Peyer's patch (tissue), 4 donors: ENCODE measurements around the gene OR4E1. TPM values are rescaled to one million over a fixed set of nuclear protein-coding genes. Genes with fewer than 3 reads are reported as not detected.

Experiments
- DNase-seq, 3 donors: peaks; one replicate each; pipeline ENCODE4 v3.0.0-alpha.2; 2017 to 2019
- H3K27ac ChIP-seq, 4 donors: fragments of 200-600 bp; sonication (generic); one replicate each; pipeline ENCODE4 v1.5.1; 2016 to 2019
- H3K27me3 ChIP-seq, 2 donors: fragments of 200-600 bp; sonication (generic); one replicate each; pipeline ENCODE4 v1.5.1; 2019
- H3K36me3 ChIP-seq, 3 donors: fragments of 200-600 bp; sonication (generic); one replicate each; pipeline ENCODE4 v1.5.1; 2016 to 2019
- H3K4me1 ChIP-seq, 4 donors: fragments of 200-600 bp; sonication (generic); one replicate each; pipeline ENCODE4 v1.5.1; 2016 to 2019
- H3K4me3 ChIP-seq, 4 donors: fragments of 200-600 bp; sonication (generic); 1 replicate in 3 of 4; 2 replicates in 1 of 4; pipeline ENCODE4 v1.5.1; 2016 to 2019; ENCODE audit warnings: mild to moderate bottlenecking in 1 of 4
- H3K9me3 ChIP-seq, 4 donors: fragments of 200-600 bp; sonication (generic); one replicate each; pipeline ENCODE4 v1.5.1; 2016 to 2019; ENCODE audit warnings: mild to moderate bottlenecking in 1 of 4
- CTCF ChIP-seq, 6 experiments: fragments of 450-650 bp in 4 of 6; fragments of 200-600 bp in 2 of 6; sonication (generic) in 1 of 6; IDR thresholded peaks; one replicate each; pipeline ENCODE4 v1.5.1; 2017 to 2019; ENCODE audit warnings: antibody characterized with exemption in 6 of 6, mild to moderate bottlenecking in 3 of 6, moderate library complexity in 1 of 6
- POLR2A ChIP-seq, 2 donors: fragments of 450-650 bp; IDR thresholded peaks; one replicate each; pipeline ENCODE4 v1.5.1; 2017; ENCODE audit warnings: antibody characterized with exemption in 2 of 2, mild to moderate bottlenecking in 2 of 2, moderate library complexity in 2 of 2
- total RNA-seq, 4 donors: library from RNA; depleted of rRNA; stranded (reverse); fragments of >200 nt; gene quantifications; one replicate each; pipeline ENCODE4 v1.1.0, GENCODE V29; 2016

Gene OR4E1
- total RNA-seq, 4 donors from 2014 or later: not detected

- Histone ChIP-seq H3K4me3 (no peak overlapping the region), H3K27ac (no peak overlapping the region), H3K27me3 (no peaks in the 10 kb centered on the region), H3K36me3 (no peaks in the 10 kb centered on the region), H3K9me3 (no peaks in the 10 kb centered on the region), H3K4me1 (no peaks in the 10 kb centered on the region)
- DNase-seq: no peak
- TF ChIP-seq POLR2A (IDR thresholded peaks at IDR 0.05) (no peak), CTCF (IDR thresholded peaks at IDR 0.05) (no peak)
Observed at GRCh38 chr14:21694425-21694824, 20.8 kb upstream of the OR4E1 start.

- TF ChIP-seq POLR2A (IDR thresholded peaks at IDR 0.05) (no peak), CTCF (IDR thresholded peaks at IDR 0.05) (no peak)
Observed at GRCh38 chr14:21686468-21686867, 12.8 kb upstream of the OR4E1 start.

GRCh38 chr14:21680072-21680471, 6.5 kb upstream of the OR4E1 start:
- Histone ChIP-seq H3K9me3 (peaks cover 0 to 4% (median 1%) of the 10 kb centered on the region in 4 donors), H3K27me3 (no peaks in the 10 kb centered on the region), H3K4me1 (no peaks in the 10 kb centered on the region), H3K27ac (no peak overlapping the region), H3K36me3 (no peaks in the 10 kb centered on the region), H3K4me3 (no peak overlapping the region)
- DNase-seq: no peak
- TF ChIP-seq POLR2A (IDR thresholded peaks at IDR 0.05) (no peak), CTCF (IDR thresholded peaks at IDR 0.05) (no peak)

More at GRCh38 chr14:21686468-21686867, 12.8 kb upstream of the OR4E1 start:
- no peak for DNase-seq
- H3K4me1 ChIP-seq: no peaks in the 10 kb centered on the region
- H3K9me3 ChIP-seq: no peaks in the 10 kb centered on the region
- H3K4me3 ChIP-seq: no peak overlapping the region
- H3K36me3 ChIP-seq: no peaks in the 10 kb centered on the region
- H3K27me3 ChIP-seq: no peaks in the 10 kb centered on the region
- H3K27ac ChIP-seq: no peak overlapping the region

- no peak for DNase-seq
- H3K36me3 ChIP-seq: no peaks in the 10 kb centered on the region
- TF ChIP-seq CTCF (IDR thresholded peaks at IDR 0.05): no peak
- TF ChIP-seq POLR2A (IDR thresholded peaks at IDR 0.05): no peak
- peaks cover 0 to 4% (median 1%) of the 10 kb centered on the region in 4 donors for H3K9me3 ChIP-seq
- no peaks in the 10 kb centered on the region for H3K4me1 ChIP-seq
- no peaks in the 10 kb centered on the region for H3K27me3 ChIP-seq
- H3K4me3 ChIP-seq: no peak overlapping the region
- no peak overlapping the region for H3K27ac ChIP-seq
Observed at GRCh38 chr14:21675566-21675965, 1.9 kb upstream of the OR4E1 start.

- TF ChIP-seq CTCF (IDR thresholded peaks at IDR 0.05) (no peak), POLR2A (IDR thresholded peaks at IDR 0.05) (no peak)
- Histone ChIP-seq H3K36me3 (no peaks in the 10 kb centered on the region), H3K4me1 (no peaks in the 10 kb centered on the region), H3K9me3 (peaks cover 0 to 4% (median 1%) of the 10 kb centered on the region in 4 donors), H3K27me3 (no peaks in the 10 kb centered on the region), H3K27ac (no peak overlapping the region), H3K4me3 (no peak overlapping the region)
- no peak for DNase-seq
Observed at GRCh38 chr14:21672116-21672515, 1.5 kb downstream of the OR4E1 start.

GRCh38 chr14:21671371-21671770, 2.2 kb downstream of the OR4E1 start:
- no peak for TF ChIP-seq CTCF (IDR thresholded peaks at IDR 0.05)
- no peak for TF ChIP-seq POLR2A (IDR thresholded peaks at IDR 0.05)
- no peak for DNase-seq
- Histone ChIP-seq H3K4me1 (no peaks in the 10 kb centered on the region), H3K27ac (no peak overlapping the region), H3K36me3 (no peaks in the 10 kb centered on the region), H3K27me3 (no peaks in the 10 kb centered on the region), H3K4me3 (no peak overlapping the region), H3K9me3 (peaks cover 0 to 4% (median 1%) of the 10 kb centered on the region in 4 donors)
